Esophagus (tissue), 2 donors: Measurements from ENCODE around the gene TMEM51. TPM values are rescaled to one million over a fixed set of nuclear protein-coding genes. Genes with fewer than 3 reads are reported as not detected.

Experiments used
- polyA plus RNA-seq, 2 donors: library from polyadenylated mRNA; stranded (reverse); fragments of 200-250 nt; gene quantifications; one replicate each; pipeline ENCODE4 v1.2.3, GENCODE V29; 2013
- donor health status: healthy with polysubstance abuse.
- donor health status: Bipolar disorder and iron deficiency.

TMEM51 gene
- polyA plus RNA-seq, 2 donors = 7.4 to 15.4 TPM

Other genes with a start within 250 kb of the TMEM51 start
- under 1 TPM; 0.04 to 0.16 TPM for gene FHAD1, start 93.5 kb downstream of the TMEM51 start, polyA plus RNA-seq